ENCODE results near the gene TIA1. TPM values are rescaled to one million over a fixed set of nuclear protein-coding genes. Genes with fewer than 3 reads are reported as not detected.

TIA1 gene
- polyA plus RNA-seq, 1 donor from 2014 or later = 1,297 TPM

- Histone ChIP-seq H3K9ac (ENCODE audit: low read length) (no peak overlapping the region), H3K9me2 (ENCODE audit: insufficient read depth, low read length) (no peaks in the 10 kb centered on the region), H3K36me3 (ENCODE audit: insufficient read depth, low read length) (no peaks in the 10 kb centered on the region), H3K4me2 (ENCODE audit: low read length) (no peak overlapping the region), H3F3A (ENCODE audit: insufficient read depth, low read length, poor library complexity, severe bottlenecking) (no peaks in the 10 kb centered on the region), H3K9me3 (ENCODE audit: low read length) (no peaks in the 10 kb centered on the region), H3K27ac (ENCODE audit: low read length) (no peak overlapping the region), H3K4me3 (ENCODE audit: low read length) (no peak overlapping the region), H3K27me3 (ENCODE audit: insufficient read depth, low read depth, low read length) (no peaks in the 10 kb centered on the region), H3K79me2 (replicated peaks; ENCODE audit: insufficient read depth, low read length) (no peaks in the 10 kb centered on the region), H4K20me1 (ENCODE audit: insufficient read depth) (no peaks in the 10 kb centered on the region), H2AFZ (ENCODE audit: low read depth, low read length) (no peak overlapping the region)
- TF ChIP-seq POLR2AphosphoS5 (IDR thresholded peaks at IDR 0.05) (no peak), MXI1 (conservative IDR thresholded peaks at IDR 0.05; ENCODE audit: poor library complexity, severe bottlenecking) (no peak), REST (IDR thresholded peaks at IDR 0.05; ENCODE audit: borderline replicate concordance) (no peak), TAF1 (IDR thresholded peaks at IDR 0.05; ENCODE audit: low read depth) (no peak), EZH2 (IDR thresholded peaks at IDR 0.05; ENCODE audit: borderline replicate concordance, insufficient read depth, low read length, poor library complexity, severe bottlenecking) (no peak), CTCF (IDR thresholded peaks at IDR 0.05; ENCODE audit: poor library complexity, severe bottlenecking) (no peak), SMC3 (conservative IDR thresholded peaks at IDR 0.05; ENCODE audit: poor library complexity) (no peak), RAD21 (conservative IDR thresholded peaks at IDR 0.05) (no peak), EP300 (conservative IDR thresholded peaks at IDR 0.05; ENCODE audit: poor library complexity, severe bottlenecking) (no peak)
Observed at GRCh38 chr2:70202236-70202806, 46.1 kb downstream of the TIA1 start.

GRCh38 chr2:70201831-70202230, 46.6 kb downstream of the TIA1 start:
- Histone ChIP-seq H3K27ac (ENCODE audit: low read length) (no peak overlapping the region), H3F3A (ENCODE audit: insufficient read depth, low read length, poor library complexity, severe bottlenecking) (no peaks in the 10 kb centered on the region), H3K79me2 (replicated peaks; ENCODE audit: insufficient read depth, low read length) (no peaks in the 10 kb centered on the region), H3K9me3 (ENCODE audit: low read length) (no peaks in the 10 kb centered on the region), H3K36me3 (ENCODE audit: insufficient read depth, low read length) (no peaks in the 10 kb centered on the region), H3K9me2 (ENCODE audit: insufficient read depth, low read length) (no peaks in the 10 kb centered on the region), H3K9ac (ENCODE audit: low read length) (no peak overlapping the region), H3K4me2 (ENCODE audit: low read length) (no peak overlapping the region), H4K20me1 (ENCODE audit: insufficient read depth) (no peaks in the 10 kb centered on the region), H2AFZ (ENCODE audit: low read depth, low read length) (no peak overlapping the region), H3K27me3 (ENCODE audit: insufficient read depth, low read depth, low read length) (no peaks in the 10 kb centered on the region), H3K4me3 (ENCODE audit: low read length) (no peak overlapping the region)
- peak; percentile 13 for TF ChIP-seq POLR2AphosphoS5 (IDR thresholded peaks at IDR 0.05)
- no peak for TF ChIP-seq RAD21 (conservative IDR thresholded peaks at IDR 0.05)
